GM12892 (cell line): ENCODE results near the gene URB2.
A peak's percentile ranks its signal among the peaks of the same experiment; 100 is the strongest.
"Not testable (repeated sequence)": the region's sequence is repeated elsewhere in the genome, so short reads cannot be mapped to it uniquely, and the experiment has no call there.

Source experiments
- DNase-seq: peaks from one replicate; pipeline ENCODE4 v3.0.0; 2011; ENCODE audit not compliant: insufficient read length
- FAIRE-seq: peaks from 2 replicates; lab custom pipeline; 2011; peaks lifted over from hg19 to GRCh38; lab: Jason Lieb, UNC
- POLR2A ChIP-seq: IDR thresholded peaks from 2 replicates; pipeline ENCODE4 v1.6.1; 2011; ENCODE audit warnings: low read depth, low read length, control low read depth
- POLR2AphosphoS5 ChIP-seq: IDR thresholded peaks from 2 replicates; pipeline ENCODE4 v1.6.1; 2011; ENCODE audit warnings: low read depth, low read length, control low read depth
- TAF1 ChIP-seq: IDR thresholded peaks from 2 replicates; pipeline ENCODE4 v1.6.1; 2011; ENCODE audit warnings: low read depth, mild to moderate bottlenecking, control low read depth, low read length, borderline replicate concordance

Gene URB2

DNA sequence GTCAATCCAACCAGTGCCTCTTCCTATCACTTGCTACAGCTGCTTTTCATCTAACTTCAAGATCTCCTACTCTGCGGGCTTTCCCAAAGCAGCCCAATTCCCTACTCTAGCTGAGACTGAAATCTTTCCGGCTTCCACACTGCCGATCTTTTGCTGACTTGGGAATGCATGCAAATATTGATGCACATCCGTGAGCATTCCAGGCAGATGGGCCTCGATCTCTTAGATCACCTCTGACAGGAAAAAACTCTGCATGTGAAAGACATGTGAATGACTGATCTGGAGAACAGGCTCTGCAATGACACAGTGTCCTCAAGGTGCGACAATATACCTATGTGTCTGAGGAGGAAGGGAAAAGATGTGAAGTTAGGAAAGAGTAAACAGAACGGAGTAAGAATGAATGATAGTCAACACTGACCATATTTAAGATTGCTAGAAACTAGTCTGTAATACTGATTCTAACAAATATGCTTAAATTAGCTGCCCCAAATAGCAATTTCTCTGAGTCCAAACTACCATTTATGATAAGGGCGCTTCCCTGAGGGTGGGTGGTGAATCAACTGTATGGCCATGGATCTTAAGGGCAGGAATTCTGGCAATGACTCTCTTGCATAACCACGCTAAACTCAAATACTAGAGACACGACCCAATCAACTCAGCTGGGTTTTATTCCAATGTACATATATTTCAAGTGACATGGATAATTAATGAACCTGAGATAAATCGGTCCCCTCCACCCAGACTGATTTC, 8.5 kb upstream of the URB2 start:
- FAIRE-seq (peak; percentile 50), DNase-seq (no peak)
- TF ChIP-seq POLR2A (no peak), POLR2AphosphoS5 (no peak), TAF1 (no peak)

GRCh38 chr1:229619002-229619401, 7.0 kb upstream of the URB2 start:
- no peak for FAIRE-seq
- TF ChIP-seq POLR2AphosphoS5: no peak
- no peak for TF ChIP-seq TAF1
- no peak for TF ChIP-seq POLR2A
- no peak for DNase-seq

DNA sequence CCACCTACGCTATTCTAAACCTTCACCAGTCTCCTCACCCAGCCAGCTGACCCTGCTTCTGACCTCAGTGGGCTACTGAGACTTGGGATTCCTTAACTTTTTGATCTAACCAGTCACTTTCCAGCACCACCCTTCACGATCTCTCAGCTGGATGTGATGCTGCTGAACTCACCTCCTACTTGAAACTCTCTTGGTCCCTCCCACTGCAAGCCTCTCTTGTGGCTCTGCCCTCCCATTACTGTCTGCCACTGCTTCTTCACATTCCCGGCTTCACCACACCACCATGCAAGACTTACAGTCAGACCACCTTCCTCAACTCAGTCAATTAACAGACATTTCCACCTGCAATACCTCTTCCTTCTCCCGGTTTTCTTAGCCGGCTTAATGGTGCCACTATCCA, 6.4 kb upstream of the URB2 start:
- FAIRE-seq (no peak), DNase-seq (no peak)
- TF ChIP-seq POLR2A: no peak
- no peak for TF ChIP-seq POLR2AphosphoS5

DNA sequence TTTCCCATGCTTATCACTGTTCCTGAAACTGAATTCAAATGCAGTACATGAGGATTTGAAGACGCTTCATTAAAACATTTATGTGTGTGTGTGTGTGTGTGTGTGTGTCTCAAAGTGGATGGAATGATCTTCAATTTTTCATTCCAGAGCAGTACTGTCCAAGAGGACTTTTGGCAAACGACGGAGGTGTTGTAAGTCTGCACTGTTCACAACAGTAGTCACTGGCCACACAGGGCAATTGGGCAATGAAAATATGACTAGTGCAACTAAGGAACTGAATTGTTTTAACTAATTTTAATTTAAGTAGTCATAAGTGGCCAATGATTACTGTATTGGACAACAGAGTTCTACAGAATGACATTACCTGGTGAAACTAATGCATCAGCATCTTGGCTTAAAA, 5.2 kb upstream of the URB2 start:
- FAIRE-seq: no peak
- DNase-seq: no peak
- TF ChIP-seq POLR2AphosphoS5 (no peak), TAF1 (no peak), POLR2A (no peak)

GRCh38 chr1:229621663-229622062, 4.4 kb upstream of the URB2 start:
- FAIRE-seq: no peak
- TF ChIP-seq POLR2A (no peak), TAF1 (no peak), POLR2AphosphoS5 (no peak)

GRCh38 chr1:229622641-229623120, 3.4 kb upstream of the URB2 start:
- not testable (repeated sequence) for DNase-seq, FAIRE-seq

More at GRCh38 chr1:229621663-229622062, 4.4 kb upstream of the URB2 start:
- DNase-seq: no peak

GRCh38 chr1:229623225-229623624, 2.8 kb upstream of the URB2 start:
- DNase-seq (no peak), FAIRE-seq (no peak)
- no peak for TF ChIP-seq POLR2A

GRCh38 chr1:229623838-229624237, 2.2 kb upstream of the URB2 start:
- no peak for DNase-seq
- no peak for TF ChIP-seq TAF1
- no peak for TF ChIP-seq POLR2A
- TF ChIP-seq POLR2AphosphoS5: no peak
- no peak for FAIRE-seq

DNA sequence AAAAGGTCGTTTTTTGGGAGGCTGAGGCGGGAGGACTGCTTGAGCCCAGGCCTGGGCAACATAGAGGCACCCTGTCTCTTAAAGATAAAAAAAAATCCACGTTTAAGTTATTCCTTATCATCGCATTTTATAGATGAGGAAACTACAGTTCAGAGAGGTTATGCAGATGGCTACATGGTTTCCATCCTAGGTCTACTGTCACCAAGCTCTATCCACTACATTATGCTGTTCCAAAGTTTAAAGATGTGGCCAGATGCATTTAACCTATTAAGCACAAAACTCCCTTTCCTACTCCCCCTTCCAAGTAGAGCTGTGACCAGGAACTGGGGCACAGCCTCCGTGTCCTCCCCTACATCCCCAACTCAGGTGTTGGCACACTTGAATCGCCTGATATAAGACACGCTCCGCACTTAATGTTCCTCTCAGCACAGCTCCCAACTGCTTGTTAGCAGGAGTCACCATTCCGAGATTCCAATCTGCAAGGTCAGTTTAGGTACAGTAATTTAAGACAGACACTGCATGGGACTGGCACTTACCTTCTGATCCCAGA, 1.5 kb upstream of the URB2 start:
- no peak for DNase-seq
- TF ChIP-seq TAF1 (no peak), POLR2AphosphoS5 (no peak)
- FAIRE-seq: no peak

GRCh38 chr1:229625071-229625914, 754 bp upstream of the URB2 start:
- FAIRE-seq: peak; percentile 89
- TF ChIP-seq POLR2AphosphoS5: 0 out of 2 replicates have a peak, but pooled peaks have one; percentile 26
- TF ChIP-seq POLR2A: no peak
- peak; percentile 62 for DNase-seq

GRCh38 chr1:229627003-229627402, 956 bp downstream of the URB2 start:
- TF ChIP-seq POLR2A (no peak), POLR2AphosphoS5 (no peak), TAF1 (no peak)
- no peak for FAIRE-seq
- no peak for DNase-seq

DNA sequence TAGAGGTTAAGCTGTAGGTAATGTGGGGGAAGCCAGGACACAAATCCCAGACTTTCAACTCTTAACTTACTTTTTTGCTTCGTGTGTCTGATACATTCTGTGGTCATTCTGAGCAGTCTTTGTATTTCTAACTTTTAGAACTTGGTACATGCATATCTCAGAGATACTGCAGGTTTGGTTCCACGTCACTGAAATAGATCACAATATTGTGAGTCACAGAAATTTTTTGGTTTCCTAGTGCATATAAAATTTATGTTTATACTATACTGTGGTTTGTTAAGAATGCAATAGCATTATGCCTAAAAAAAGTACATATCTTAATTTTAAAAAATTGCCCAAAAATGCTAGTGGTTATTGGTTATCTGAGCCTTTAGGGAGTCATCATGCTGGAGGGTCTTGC, 3.2 kb downstream of the URB2 start:
- no peak for DNase-seq
- no peak for TF ChIP-seq TAF1
- no peak for TF ChIP-seq POLR2AphosphoS5
- TF ChIP-seq POLR2A: no peak
- FAIRE-seq: no peak
